AG04449 (cell line): ENCODE measurements around the gene CDK17.

Experiments
- CTCF ChIA-PET: fragments of 350-600 bp; formaldehyde crosslinking; extraction: SDS; loops from one replicate; lab custom pipeline; 2021; ENCODE audit warnings: antibody characterized with exemption; lab: Yijun Ruan, JAX
- POLR2A ChIA-PET: fragments of 400-600, 350-600 bp; formaldehyde crosslinking; extraction: SDS; loops from one replicate; lab custom pipeline; 2020; ENCODE audit warnings: antibody characterized with exemption, inconsistent platforms; lab: Yijun Ruan, JAX
- DNase-seq: peaks from one replicate; pipeline ENCODE4 v3.0.0-alpha.2; 2010; ENCODE audit warnings: low read depth, low spot score
- H3K4me3 ChIP-seq: 2 replicates; pipeline ENCODE4 v1.5.1; 2011; ENCODE audit warnings: low read depth, mild to moderate bottlenecking, control low read depth, low read length
- TF ChIP-seq, protein P1 (sequence below): IDR thresholded peaks from one replicate; pipeline ENCODE4 v1.5.1; 2011; ENCODE audit warnings: mild to moderate bottlenecking, moderate library complexity, low read length, control low read depth, inconsistent platforms; ENCODE audit not compliant: insufficient read depth; ENCODE audit errors: missing control alignments

CDK17 gene

DNA sequence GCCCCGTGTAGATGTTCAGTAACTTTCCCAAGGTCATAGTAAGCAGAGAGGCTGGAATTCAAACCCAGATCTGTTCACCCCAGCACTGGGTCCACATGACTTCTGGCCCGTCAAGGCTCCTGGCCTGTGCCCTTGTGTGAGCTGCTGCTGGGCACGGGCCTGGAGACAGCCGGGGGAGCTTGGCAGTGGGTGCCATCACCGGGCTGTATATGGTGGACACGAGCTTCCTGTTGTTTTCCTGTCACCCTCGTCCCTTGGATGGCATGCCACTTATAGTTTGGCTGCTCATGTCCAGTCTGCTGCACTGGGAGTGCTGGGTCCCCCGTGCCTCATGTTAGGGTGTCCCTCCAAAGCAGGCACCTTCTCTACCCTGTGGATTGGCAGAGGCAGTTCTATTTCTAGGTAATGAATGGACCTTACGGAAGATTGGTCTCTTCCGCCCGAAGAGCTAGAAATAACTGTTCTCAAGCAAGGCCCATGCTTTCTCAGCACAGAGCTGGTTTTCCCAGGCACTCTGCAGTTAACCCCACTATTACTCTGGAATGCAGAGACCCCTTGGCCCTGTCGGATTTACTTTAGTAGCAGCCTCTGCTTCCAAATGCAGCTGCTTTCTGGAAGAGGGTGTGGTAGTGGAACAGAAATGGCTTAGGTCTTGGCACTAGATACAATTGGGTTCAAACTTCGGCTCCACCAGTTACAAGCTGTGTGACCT lies 161.7 kb downstream of the CDK17 start:
- CTCF ChIA-PET: interaction anchor here (0.5 to 2.5 kb wide), 11 partner anchors 9 to 696 kb away, joined by 3 to 14 read pairs (median 4); partner anchors contain the start of gene CDK17
- no peak for DNase-seq
- no peak overlapping the region for H3K4me3 ChIP-seq
- TF ChIP-seq, protein P1, sequence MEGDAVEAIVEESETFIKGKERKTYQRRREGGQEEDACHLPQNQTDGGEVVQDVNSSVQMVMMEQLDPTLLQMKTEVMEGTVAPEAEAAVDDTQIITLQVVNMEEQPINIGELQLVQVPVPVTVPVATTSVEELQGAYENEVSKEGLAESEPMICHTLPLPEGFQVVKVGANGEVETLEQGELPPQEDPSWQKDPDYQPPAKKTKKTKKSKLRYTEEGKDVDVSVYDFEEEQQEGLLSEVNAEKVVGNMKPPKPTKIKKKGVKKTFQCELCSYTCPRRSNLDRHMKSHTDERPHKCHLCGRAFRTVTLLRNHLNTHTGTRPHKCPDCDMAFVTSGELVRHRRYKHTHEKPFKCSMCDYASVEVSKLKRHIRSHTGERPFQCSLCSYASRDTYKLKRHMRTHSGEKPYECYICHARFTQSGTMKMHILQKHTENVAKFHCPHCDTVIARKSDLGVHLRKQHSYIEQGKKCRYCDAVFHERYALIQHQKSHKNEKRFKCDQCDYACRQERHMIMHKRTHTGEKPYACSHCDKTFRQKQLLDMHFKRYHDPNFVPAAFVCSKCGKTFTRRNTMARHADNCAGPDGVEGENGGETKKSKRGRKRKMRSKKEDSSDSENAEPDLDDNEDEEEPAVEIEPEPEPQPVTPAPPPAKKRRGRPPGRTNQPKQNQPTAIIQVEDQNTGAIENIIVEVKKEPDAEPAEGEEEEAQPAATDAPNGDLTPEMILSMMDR: no peak
- POLR2A ChIA-PET: no interaction called here

GRCh38 chr12:96237465-96238077 lies 162.7 kb downstream of the CDK17 start:
- TF ChIP-seq, protein P1: no peak
- H3K4me3 ChIP-seq: peak overlapping the region; percentile 29
- peak; percentile 85 for DNase-seq
- ChIA-PET POLR2A (interaction anchor here (0.6 kb wide), 1 partner anchor 17 kb away, joined by 3 read pairs; no protein-coding TSS in a partner anchor), CTCF (interaction anchor here (1.2 to 2.5 kb wide), 5 partner anchors 22 to 279 kb away, joined by 3 to 14 read pairs (median 4); no protein-coding TSS in a partner anchor)

DNA sequence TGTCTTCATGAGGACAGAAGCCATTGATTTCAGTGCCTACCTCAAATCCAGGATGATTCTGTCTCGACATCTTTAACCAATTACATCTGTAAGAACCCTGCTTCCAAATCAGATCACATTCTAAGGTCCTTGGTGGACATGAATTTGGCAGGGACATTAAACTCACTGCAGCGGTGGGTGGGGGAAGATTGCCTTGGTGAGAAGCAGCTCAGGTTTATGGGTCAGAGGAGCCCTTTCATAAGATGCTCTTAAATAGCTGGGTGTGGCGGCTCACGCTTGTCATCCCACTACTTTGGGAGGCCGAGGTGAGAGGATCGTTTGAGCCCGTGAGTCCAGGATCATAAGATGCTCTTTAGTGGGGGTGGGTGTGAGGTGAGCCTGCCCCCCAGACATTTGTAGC lies 163.2 kb downstream of the CDK17 start:
- DNase-seq: no peak
- TF ChIP-seq, protein P1: no peak
- H3K4me3 ChIP-seq: no peak overlapping the region; the same call in 1 of the 2 replicates
- CTCF ChIA-PET: interaction anchor here (1.2 to 1.6 kb wide), 3 partner anchors 173 to 279 kb away, joined by 3 to 5 read pairs (median 4); no protein-coding TSS in a partner anchor
- POLR2A ChIA-PET: interaction anchor here (0.6 to 0.7 kb wide), 2 partner anchors 8 to 17 kb away, joined by 3 read pairs; no protein-coding TSS in a partner anchor

GRCh38 chr12:96236221-96236822 lies 163.9 kb downstream of the CDK17 start:
- TF ChIP-seq, protein P1: no peak
- DNase-seq: no peak
- POLR2A ChIA-PET: interaction anchor here (0.7 kb wide), 1 partner anchor 7 kb away, joined by 3 read pairs; no protein-coding TSS in a partner anchor
- CTCF ChIA-PET: interaction anchor here (1.3 kb wide), 1 partner anchor 280 kb away, joined by 5 read pairs; no protein-coding TSS in a partner anchor
- H3K4me3 ChIP-seq: no peak overlapping the region

- ChIA-PET CTCF (interaction anchor here (0.8 to 1.8 kb wide), 2 partner anchors 20 to 165 kb away, joined by 4 to 5 read pairs; partner anchors contain the start of gene CDK17), POLR2A (no interaction called here)
- DNase-seq: no peak
- H3K4me3 ChIP-seq: no peak overlapping the region
- TF ChIP-seq, protein P1: no peak
These were observed 164.8 kb downstream of the CDK17 start for GRCh38 chr12:96235484-96235826.
